GM19328 (cell line): ENCODE results near the gene NOP10.
"Not testable (repeated sequence)": the region's sequence is repeated elsewhere in the genome, so short reads cannot be mapped to it uniquely, and the experiment has no call there.

Source experiments
- ATAC-seq: cut with Tn5 transposase; IDR thresholded peaks from one replicate; pipeline ENCODE4 v1.9.1; 2021; ENCODE audit warnings: mild to moderate bottlenecking, moderate library complexity; ENCODE audit not compliant: unreplicated experiment

Gene NOP10

GRCh38 chr15:34342737-34343575 lies at the start of gene NOP10, which contains the start of gene NUTM1:
NOP10 (minus strand) TSS chr15:34343136; CDS start chr15:34343073, 63 bp downstream.
NUTM1 (plus strand) TSS chr15:34343315; CDS start chr15:34343697, 382 bp downstream.
- ATAC-seq, result peak; percentile 75

DNA sequence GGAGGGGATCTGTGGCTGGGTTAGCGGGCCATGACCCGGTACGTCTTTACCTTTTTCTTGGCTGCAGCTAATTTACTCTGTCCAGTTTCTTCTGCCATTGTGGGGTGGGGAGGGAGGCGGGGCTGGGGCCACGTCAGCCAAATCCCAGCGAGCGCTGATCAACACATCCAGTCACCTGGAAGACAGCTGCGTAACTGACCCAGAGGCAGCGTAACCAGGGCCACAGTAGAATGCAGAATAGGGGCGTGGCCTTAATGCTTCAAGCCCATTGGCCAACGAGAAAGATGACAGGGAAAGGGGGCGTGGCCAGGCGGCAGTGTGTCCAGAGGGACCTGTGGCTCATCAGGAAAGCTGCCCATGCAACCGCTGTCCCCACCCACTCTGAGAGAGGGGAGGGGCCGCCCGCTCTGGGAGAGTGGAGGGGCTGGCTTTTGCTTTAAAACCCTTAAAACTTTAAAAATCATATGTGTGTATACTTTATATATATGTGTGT lies 46.7 kb upstream of the NOP10 start:
- ATAC-seq, result not testable (repeated sequence)

DNA sequence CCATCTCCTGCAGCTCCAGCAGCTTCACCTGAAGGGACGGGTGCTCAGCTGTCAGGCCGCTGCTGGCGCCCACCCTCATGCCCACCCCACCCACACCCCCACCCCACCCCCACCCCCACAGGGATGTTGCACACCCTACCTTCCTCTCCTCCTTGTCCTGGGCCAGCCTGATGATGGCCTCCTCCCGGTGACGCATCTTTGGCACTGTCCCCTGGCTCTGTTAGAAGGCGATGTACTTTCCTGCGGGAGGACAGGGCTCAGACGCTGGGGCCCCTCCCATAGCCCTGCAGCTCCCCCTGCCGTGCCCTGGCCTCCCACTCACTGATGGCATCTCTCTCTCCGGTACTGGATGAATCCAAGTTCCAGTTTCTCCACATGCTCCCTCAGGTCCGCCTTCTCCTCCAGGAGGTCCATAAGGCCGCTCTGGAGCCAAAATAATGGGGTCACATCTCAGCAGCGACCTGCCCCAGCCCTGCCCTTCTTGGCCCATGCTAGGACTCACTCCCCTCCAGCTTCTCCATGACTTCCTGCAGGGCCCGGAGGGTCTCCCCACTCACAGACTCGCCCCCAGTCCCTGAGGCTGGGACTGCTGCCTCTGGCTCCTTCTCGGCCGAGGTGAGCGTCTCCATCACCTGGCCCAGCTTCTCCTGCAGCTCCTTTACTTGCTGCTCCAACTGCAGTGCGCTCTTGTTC lies 39.0 kb upstream of the NOP10 start:
- not testable (repeated sequence) for ATAC-seq

- not testable (repeated sequence) for ATAC-seq
Observed at GRCh38 chr15:34380491-34380890, 37.6 kb upstream of the NOP10 start.

GRCh38 chr15:34376856-34377255 lies 33.9 kb upstream of the NOP10 start:
- ATAC-seq, result no peak

DNA sequence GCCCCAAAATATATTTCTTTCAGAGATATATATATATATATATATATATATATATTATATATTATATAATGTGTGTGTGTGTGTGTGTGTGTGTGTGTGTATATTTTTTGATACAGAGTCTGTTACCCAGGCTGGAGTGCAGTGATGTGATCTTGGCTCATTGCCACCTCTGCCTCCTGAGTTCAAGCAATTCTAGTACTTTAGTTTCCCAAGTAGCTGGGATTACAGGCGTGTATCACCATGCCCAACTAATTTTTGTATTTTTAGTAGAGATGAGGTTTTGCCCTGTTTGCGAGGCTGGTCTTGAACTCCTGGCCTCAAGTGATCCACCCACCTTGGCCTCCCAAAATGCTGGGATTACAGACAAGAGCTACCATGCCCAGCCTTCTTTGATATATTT lies 32.6 kb upstream of the NOP10 start:
- not testable (repeated sequence) for ATAC-seq

- no peak for ATAC-seq
Observed at GRCh38 chr15:34374816-34375215, 31.9 kb upstream of the NOP10 start.

DNA sequence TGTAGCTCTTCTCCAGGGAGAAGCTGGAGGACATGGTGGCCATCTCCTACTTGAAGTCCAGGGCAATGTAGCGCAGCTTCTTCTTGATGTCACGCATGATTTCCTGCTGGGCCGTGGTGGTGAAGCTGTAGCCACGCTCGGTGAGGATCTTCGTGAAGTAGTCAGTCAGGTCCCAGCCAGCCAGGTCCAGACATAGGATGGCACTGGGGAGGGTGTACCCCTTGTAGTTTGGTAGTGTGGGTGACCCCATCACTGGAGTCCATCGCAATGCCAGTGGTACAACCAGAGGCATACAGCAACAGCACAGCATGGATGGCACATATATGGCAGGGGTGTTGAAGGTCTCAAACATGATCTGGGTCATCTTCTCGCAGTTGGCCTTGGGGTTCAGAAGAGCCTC lies 31.0 kb upstream of the NOP10 start:
- no peak for ATAC-seq

GRCh38 chr15:34370643-34371042 lies 27.7 kb upstream of the NOP10 start:
- no peak for ATAC-seq

DNA sequence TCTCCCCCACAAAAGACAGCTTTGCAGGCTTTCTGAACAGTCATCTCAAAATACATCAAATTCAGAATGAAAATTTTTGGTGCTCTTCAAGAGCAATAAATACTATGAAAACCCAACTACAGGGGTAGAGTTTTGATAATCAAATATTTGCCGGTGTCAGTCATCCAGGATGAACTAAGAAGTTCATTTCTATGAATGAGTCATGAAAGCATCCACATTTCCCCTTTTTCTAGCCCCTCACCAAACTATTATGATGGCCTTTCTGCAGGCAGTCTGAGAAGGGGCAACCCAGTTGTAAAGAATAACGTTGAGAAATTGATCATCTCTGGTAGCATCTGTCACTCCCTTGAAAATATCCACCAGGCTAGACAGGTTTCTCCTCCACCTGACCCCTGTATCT lies 27.2 kb upstream of the NOP10 start:
- no peak for ATAC-seq

DNA sequence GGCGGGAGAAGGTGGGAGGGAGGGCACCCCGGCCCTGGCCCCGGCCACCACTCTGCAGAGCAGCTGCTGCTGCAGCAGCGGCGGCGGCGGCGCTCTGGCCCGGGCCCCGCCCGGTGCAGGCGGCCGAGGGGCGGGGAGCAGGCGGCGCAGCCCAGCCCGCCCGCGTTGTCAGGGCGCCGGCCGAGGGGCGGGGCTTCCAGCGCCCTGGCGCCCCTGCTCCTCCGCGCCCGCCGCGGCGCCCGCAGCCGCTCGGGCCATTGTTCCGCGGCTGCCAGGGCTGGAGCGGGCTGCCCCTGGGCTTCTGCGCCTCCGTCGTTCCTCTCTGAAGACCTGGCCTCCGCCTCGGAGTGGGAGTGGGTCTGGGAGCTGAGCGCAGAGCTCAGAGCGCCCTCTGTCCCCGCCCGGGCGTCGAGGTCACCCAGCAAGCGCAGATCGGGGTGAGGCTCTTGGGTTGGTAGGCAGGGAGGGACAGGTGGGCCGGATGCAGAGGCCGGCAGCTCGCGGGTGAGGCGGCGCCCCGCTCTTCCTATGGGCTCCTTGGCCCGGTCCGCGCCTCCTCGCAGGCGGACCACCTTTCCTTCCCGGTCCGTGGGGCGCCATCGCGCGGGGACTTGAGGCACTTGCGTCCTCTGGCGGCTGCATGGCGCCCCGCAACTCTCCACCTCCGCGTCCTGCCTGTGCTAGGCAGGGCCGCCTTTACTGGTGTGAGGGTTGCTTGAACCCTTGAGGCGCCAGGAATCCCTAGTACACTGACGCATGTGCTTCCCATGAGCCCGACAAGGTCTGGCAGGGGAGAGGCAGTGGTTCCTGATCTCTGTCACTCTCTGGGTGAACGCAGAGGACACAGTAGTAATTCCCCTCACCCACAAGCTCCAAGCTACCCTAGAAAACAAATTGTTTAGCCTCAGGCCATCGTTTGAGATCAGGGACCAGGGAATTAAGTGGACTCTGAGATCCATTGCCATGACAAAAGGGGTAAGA lies 24.5 kb upstream of the NOP10 start, which contains the start of gene LPCAT4:
TSS of gene LPCAT4 (minus strand) at position 96 of the 981 bp plus-strand sequence. CDS start 96 bp downstream, outside the sequence.
- ATAC-seq, result peak; percentile 76

GRCh38 chr15:34366271-34367065 lies 23.5 kb upstream of the NOP10 start:
- ATAC-seq, result no peak

DNA sequence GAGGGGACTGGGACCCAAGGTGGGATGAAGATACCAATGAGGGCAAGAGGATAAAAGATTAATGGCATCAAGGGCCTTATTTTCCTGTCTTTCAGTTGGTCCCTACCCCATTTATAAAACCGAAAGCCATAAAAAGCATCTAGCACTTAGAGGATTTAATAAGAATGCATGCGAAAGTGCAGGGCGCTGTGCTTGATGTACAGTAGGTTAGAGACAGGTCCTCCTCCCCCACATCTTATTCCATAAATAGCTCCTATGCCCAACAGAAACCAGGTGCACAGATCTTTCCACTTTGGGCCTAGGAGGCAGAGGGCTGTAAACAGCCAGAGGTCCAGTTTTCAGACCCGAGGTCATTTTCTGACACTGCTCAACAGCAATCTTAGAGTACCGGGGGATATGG lies 22.9 kb upstream of the NOP10 start:
- no peak for ATAC-seq

DNA sequence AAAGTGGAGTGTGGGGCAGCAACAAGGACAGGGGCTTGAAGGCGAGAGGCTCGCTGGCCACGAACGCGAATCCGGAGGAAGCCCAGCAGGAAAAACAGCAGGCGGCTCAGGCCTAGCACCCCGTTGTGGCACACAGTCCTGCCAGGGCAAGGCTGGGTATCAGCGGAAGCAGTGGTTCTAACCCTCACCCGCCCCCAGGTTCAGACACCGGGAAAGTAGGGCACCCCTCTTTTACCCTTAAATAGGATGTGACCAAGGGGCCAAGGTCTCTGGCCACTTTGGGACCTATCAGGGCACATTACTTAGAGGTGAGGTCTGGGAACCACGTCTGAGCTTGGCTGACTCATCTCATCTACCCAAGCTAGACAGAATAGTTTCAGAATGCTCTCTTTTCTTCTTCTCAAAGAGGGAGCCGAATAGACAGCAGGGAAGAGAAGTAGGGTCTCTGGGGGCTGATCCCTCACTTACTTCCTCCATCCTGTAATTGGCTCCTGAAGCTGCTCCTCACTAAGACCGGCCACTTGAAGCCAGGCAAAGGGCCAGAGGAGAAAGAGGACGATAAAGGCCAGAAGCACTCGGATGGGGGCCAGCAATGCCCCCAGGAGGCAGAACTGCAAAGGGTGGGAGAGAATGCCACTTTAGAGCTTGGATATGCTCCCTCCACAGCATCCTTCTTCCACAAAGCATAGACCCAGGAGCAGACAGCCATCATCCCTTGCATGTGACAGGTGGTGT lies 22.3 kb upstream of the NOP10 start:
- ATAC-seq, result no peak

DNA sequence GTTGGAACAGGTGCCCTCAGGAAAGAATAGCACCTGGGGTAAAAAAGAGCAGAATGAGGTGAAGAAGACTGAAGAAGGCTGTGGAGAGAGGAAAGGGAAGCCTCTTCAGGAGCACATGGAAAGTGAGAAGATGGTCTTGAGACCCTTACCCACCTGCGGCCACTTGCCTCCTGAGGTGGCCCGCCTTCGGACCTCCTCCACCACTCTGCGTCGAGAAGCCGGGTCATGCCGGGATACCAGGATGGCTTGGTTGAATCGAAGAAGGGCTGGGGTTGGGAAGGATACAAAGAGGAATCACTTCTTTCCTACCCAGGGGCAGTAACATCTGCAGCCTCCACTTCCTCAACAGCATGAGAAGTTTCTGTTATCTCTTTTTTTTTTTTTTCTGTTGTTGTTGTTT lies 21.1 kb upstream of the NOP10 start:
- no peak for ATAC-seq

GRCh38 chr15:34362047-34362773 lies 19.3 kb upstream of the NOP10 start:
- no peak for ATAC-seq

- no peak for ATAC-seq
Observed at GRCh38 chr15:34361278-34361677, 18.3 kb upstream of the NOP10 start.

DNA sequence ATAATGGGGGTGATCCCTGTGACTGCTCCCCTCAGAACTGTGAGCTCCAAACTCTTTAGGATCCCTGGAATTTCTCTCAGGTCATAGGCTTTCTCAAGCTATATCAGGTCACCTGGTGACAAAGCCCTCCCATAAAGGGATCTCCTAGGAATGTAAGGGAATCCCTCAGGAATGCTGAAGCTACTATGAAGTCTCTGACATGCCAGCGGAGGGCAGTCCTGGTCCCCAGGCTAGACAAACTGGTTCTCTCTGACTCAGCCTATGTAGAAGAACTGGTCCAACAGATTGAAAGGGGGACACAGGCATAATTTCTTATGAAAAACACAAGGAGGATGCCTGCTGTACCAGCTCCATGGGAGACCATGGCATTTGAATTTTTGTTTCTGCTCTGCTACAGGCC lies 17.4 kb upstream of the NOP10 start:
- ATAC-seq, result no peak
